Esophagus muscularis mucosa (tissue), 4 donors: ENCODE results near the gene NSD1.

ENCODE experiments used
- EP300 ChIP-seq: sonication (generic); formaldehyde crosslinking; IDR thresholded peaks from one replicate; pipeline ENCODE4 v1.6.1; 2017; ENCODE audit warnings: antibody characterized with exemption
- POLR2A ChIP-seq: fragments of 450-650 bp; IDR thresholded peaks from one replicate; pipeline ENCODE4 v1.6.1; 2017; ENCODE audit warnings: antibody characterized with exemption, moderate library complexity, mild to moderate bottlenecking, low read depth
- POLR2AphosphoS5 ChIP-seq, 2 donors: sonication (generic); formaldehyde crosslinking; IDR thresholded peaks; one replicate each; pipeline ENCODE4 v1.6.1; 2017; ENCODE audit warnings: antibody characterized with exemption in 2 of 2
- TF ChIP-seq, protein P1 (sequence below), 3 experiments: fragments of 200-600 bp in 2 of 3; fragments of 450-650 bp in 1 of 3; sonication (generic) in 2 of 3; IDR thresholded peaks; one replicate each; pipeline ENCODE4 v1.5.1; 2017 to 2019; ENCODE audit warnings: antibody characterized with exemption in 3 of 3, mild to moderate bottlenecking in 2 of 3, moderate library complexity in 1 of 3

DNA sequence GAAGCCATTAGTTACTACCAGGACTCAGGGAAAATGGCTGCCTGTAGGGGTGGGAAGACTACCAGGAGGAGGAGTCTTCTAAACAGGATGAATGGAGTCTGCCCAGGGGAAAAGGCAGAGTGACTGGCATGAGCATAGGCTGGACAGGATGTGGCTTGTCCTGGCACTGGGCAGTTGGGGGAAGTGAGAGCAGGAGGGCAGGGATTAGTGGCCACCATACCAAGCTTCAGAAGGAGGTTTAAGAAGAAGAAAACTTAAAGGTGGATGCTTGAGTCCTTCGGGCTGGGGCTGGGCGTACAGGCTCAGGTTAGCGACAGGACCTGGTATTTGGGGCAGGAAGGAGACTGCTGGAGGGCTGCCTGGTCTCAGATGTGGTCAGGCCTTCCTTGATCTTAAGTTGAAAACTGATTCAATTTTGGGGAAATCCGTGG, 5.0 kb upstream of the NSD1 start:
- TF ChIP-seq POLR2A, result no peak
- TF ChIP-seq, protein P1, sequence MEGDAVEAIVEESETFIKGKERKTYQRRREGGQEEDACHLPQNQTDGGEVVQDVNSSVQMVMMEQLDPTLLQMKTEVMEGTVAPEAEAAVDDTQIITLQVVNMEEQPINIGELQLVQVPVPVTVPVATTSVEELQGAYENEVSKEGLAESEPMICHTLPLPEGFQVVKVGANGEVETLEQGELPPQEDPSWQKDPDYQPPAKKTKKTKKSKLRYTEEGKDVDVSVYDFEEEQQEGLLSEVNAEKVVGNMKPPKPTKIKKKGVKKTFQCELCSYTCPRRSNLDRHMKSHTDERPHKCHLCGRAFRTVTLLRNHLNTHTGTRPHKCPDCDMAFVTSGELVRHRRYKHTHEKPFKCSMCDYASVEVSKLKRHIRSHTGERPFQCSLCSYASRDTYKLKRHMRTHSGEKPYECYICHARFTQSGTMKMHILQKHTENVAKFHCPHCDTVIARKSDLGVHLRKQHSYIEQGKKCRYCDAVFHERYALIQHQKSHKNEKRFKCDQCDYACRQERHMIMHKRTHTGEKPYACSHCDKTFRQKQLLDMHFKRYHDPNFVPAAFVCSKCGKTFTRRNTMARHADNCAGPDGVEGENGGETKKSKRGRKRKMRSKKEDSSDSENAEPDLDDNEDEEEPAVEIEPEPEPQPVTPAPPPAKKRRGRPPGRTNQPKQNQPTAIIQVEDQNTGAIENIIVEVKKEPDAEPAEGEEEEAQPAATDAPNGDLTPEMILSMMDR (IDR thresholded peaks at IDR 0.05), result no peak
- no peak for TF ChIP-seq POLR2AphosphoS5 (IDR thresholded peaks at IDR 0.05)
- TF ChIP-seq EP300, result no peak
